Panc1 (cell line): ENCODE results near the gene NLRP11. TPM values are rescaled to one million over a fixed set of nuclear protein-coding genes. Genes with fewer than 3 reads are reported as not detected.

Experiments used
- ATAC-seq: fragments of 200-7000 bp; cut with Tn5 transposase; 2 replicates; pipeline ENCODE4 v1.9.1; 2020; ENCODE audit warnings: mild to moderate bottlenecking, moderate library complexity
- BruUV-seq: library from RNA; stranded (reverse); fragments of 400-500 nt; replicated peaks from 2 replicates; lab custom pipeline; 2021; lab: Mats Ljungman, UMichigan
- CTCF ChIA-PET: fragments of 300-600 bp; sonication (Branson Sonifier 250); formaldehyde crosslinking; loops from one replicate; lab custom pipeline; 2022; ENCODE audit warnings: antibody characterized with exemption; lab: Charles Lee
- POLR2A ChIA-PET: fragments of 300-600 bp; sonication (Branson Sonifier 250); formaldehyde crosslinking; loops from one replicate; lab custom pipeline; 2022; ENCODE audit warnings: antibody characterized with exemption; lab: Charles Lee
- DNase-seq: peaks from one replicate; pipeline ENCODE4 v3.0.0-alpha.2; 2010; ENCODE audit warnings: low read depth, low spot score
- H3K27ac ChIP-seq: 2 replicates; pipeline ENCODE4 v1.5.1; 2011; ENCODE audit warnings: mild to moderate bottlenecking, low read length, inconsistent platforms
- H3K27me3 ChIP-seq: fragments of 200-500 bp; sonication (Bioruptor generic); 2 replicates; pipeline ENCODE4 v1.6.0; 2014; ENCODE audit warnings: low read length, inconsistent platforms; ENCODE audit not compliant: control insufficient read depth, insufficient read depth
- H3K36me3 ChIP-seq: fragments of 200-500 bp; sonication (Bioruptor generic); 2 replicates; pipeline ENCODE4 v1.5.1; 2014; ENCODE audit warnings: inconsistent platforms, mild to moderate bottlenecking, low read length, moderate library complexity; ENCODE audit not compliant: control insufficient read depth, insufficient read depth
- H3K4me1 ChIP-seq: 2 replicates; pipeline ENCODE4 v1.5.1; 2011; ENCODE audit warnings: inconsistent platforms, mild to moderate bottlenecking, low read length, moderate library complexity; ENCODE audit not compliant: control insufficient read depth, insufficient read depth
- H3K4me3 ChIP-seq, 2 experiments: 2 replicates each; pipeline ENCODE4 v1.5.1; 2011 to 2012; ENCODE audit warnings: low read depth in 2 of 2, low read length in 2 of 2, mild to moderate bottlenecking in 2 of 2, inconsistent platforms in 1 of 2, moderate library complexity in 1 of 2
- H3K9me3 ChIP-seq: fragments of 200-500 bp; sonication (Bioruptor generic); 2 replicates; pipeline ENCODE4 v1.5.1; 2014; ENCODE audit warnings: low read depth, mild to moderate bottlenecking, inconsistent platforms, low read length, moderate library complexity; ENCODE audit not compliant: control insufficient read depth, insufficient read depth
- CTCF ChIP-seq: fragments of 450-650 bp; IDR thresholded peaks from 2 replicates; pipeline ENCODE4 v1.5.1; 2017; ENCODE audit warnings: mild to moderate bottlenecking
- POLR2AphosphoS5 ChIP-seq: IDR thresholded peaks from 2 replicates; pipeline ENCODE4 v1.6.1; 2012; ENCODE audit warnings: mild to moderate bottlenecking, low read depth, low read length, moderate library complexity
- REST ChIP-seq, 2 experiments: IDR thresholded peaks; 2 replicates each; pipeline ENCODE4 v1.6.1; 2011 to 2012; ENCODE audit warnings: low read depth in 2 of 2, control low read depth in 1 of 2, low read length in 1 of 2, mild to moderate bottlenecking in 1 of 2, moderate library complexity in 1 of 2; ENCODE audit not compliant: insufficient read depth in 1 of 2
- SIN3A ChIP-seq: IDR thresholded peaks from 2 replicates; pipeline ENCODE4 v1.6.1; 2012; ENCODE audit warnings: low read depth, mild to moderate bottlenecking, low read length, moderate library complexity, borderline replicate concordance; ENCODE audit not compliant: insufficient read depth
- TCF7L2 ChIP-seq: IDR thresholded peaks from 2 replicates; pipeline ENCODE4 v1.6.1; 2011; ENCODE audit warnings: mild to moderate bottlenecking, low read depth, low read length, inconsistent platforms
- in situ Hi-C: cut with HindIII; loops from 2 replicates; pipeline ENCODE4 v1.10.0; 2016; ENCODE audit warnings: low sequenced_read_pairs, low pct_unique_long_range_greater_than_20kb
- intact Hi-C: fragments of 100-400 bp; cut with micrococcal nuclease; formaldehyde crosslinking; loops from one replicate; pipeline ENCODE4 v1.10.0; 2022; ENCODE audit not compliant: unreplicated experiment
- total RNA-seq: library from RNA; stranded (reverse); gene quantifications from one replicate; pipeline ENCODE4 v1.2.1, GENCODE V29; 2021; ENCODE audit not compliant: unreplicated experiment

Gene NLRP11
- total RNA-seq, 1 experiment from 2014 or later, result 0.18 TPM

GRCh38 chr19:55802281-55802680, 29.5 kb downstream of the NLRP11 start:
- ChIA-PET POLR2A (no interaction called here), CTCF (no interaction called here)
- H3K36me3 ChIP-seq, result no peaks in the 10 kb centered on the region
- H3K27me3 ChIP-seq, result no peaks in the 10 kb centered on the region
- TF ChIP-seq SIN3A (no peak), TCF7L2 (no peak), POLR2AphosphoS5 (no peak), REST (IDR thresholded peaks at IDR 0.05; ENCODE audit: insufficient read depth in 1 of 2, low read depth in 2 of 2, low read length in 1 of 2) (no peak), CTCF (no peak)
- H3K27ac ChIP-seq, result no peak overlapping the region
- in situ Hi-C loops, result no loop called here
- H3K9me3 ChIP-seq, result no peaks in the 10 kb centered on the region
- ATAC-seq (no peak), DNase-seq (no peak)
- no TSS peak for BruUV-seq
- no peak overlapping the region for H3K4me3 ChIP-seq
- no peaks in the 10 kb centered on the region for H3K4me1 ChIP-seq
- intact Hi-C loops, result loop anchor here (10.0 kb wide), 1 partner anchor 97 kb away; no protein-coding TSS in a partner anchor

- in situ Hi-C loops (no loop called here), intact Hi-C loops (loop anchor here (10.0 kb wide), 1 partner anchor 97 kb away; no protein-coding TSS in a partner anchor)
- no peaks in the 10 kb centered on the region for H3K36me3 ChIP-seq
- H3K4me1 ChIP-seq, result no peaks in the 10 kb centered on the region
- H3K27me3 ChIP-seq, result no peaks in the 10 kb centered on the region
- no TSS peak for BruUV-seq
- no peak for DNase-seq
- no peak for ATAC-seq
- H3K27ac ChIP-seq, result no peak overlapping the region
- H3K9me3 ChIP-seq, result no peaks in the 10 kb centered on the region
- ChIA-PET CTCF (no interaction called here), POLR2A (no interaction called here)
- no peak overlapping the region for H3K4me3 ChIP-seq
- TF ChIP-seq TCF7L2 (no peak), SIN3A (no peak), CTCF (no peak), REST (IDR thresholded peaks at IDR 0.05; ENCODE audit: insufficient read depth in 1 of 2, low read depth in 2 of 2, low read length in 1 of 2) (no peak), POLR2AphosphoS5 (no peak)
These were observed 30.4 kb downstream of the NLRP11 start for GRCh38 chr19:55801416-55801815.
